ENCODE data around the gene KANK4.

The KANK4 gene

GRCh38 chr1:62283986-62284385, 35.2 kb downstream of the KANK4 start:
- Histone ChIP-seq H3K4me1 (ENCODE audit: control insufficient read depth in 2 of 2, insufficient read depth in 1 of 2, low read depth in 1 of 2, low read length in 2 of 2) (peaks cover 13 to 43% of the 10 kb centered on the region in 2 donors), H3K14ac (ENCODE audit: low read length) (no peak overlapping the region)

DNA sequence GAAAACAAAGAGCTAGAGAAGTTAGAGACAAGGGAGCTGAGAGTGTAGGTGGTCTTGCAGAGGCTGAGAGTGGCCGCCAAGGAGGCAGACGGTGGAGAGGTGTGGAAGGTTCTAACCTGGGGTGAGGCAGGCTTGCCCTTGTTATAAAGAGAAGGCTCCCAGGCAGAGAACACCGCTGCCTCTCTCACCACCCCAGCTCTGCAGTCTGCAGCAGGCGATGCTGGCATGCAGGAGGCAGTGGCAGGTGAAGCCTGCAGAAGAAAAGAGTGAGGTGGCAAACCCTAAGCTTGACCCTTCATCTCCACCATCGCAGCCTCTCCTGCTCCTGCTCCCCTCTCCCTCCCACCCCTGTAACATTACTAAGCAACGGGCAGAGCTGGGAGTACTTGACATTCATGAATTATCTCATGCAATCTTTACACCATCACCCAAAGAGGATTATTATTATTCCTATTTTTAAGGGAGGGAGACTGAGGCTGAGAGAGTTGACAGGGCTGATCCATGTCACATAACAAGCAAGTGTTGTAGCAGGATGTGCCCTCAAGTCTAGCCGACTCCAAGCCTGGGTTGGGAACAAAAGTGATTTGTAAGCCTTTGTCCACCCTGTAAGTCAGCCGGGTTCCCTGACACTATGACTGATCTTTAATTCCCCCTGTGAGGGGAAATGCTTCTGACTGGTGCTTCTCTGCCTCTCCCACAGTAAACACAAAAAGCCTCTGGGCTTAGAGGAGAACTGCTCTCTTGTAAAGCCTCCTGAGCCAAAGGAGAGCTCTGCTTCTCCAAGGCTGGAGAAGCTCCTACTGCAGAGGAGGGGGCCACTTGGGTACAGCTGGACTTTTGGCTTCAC, 36.1 kb downstream of the KANK4 start:
- Histone ChIP-seq H4K8ac (ENCODE audit: low read depth, low read length) (no peak overlapping the region), H3K4me3 (ENCODE audit: low read length in 2 of 2) (no peak overlapping the region), H3K36me3 (replicated peaks in 1 of 2; ENCODE audit: control insufficient read depth in 2 of 2, insufficient read depth in 2 of 2, low read length in 2 of 2) (no peaks in the 10 kb centered on the region), H2AFZ (ENCODE audit: low read length) (peak overlapping the region; percentile 51), H2BK120ac (ENCODE audit: low read depth, low read length) (no peak overlapping the region), H3K27me3 (ENCODE audit: control insufficient read depth in 3 of 3, insufficient read depth in 3 of 3, low read depth in 1 of 3, low read length in 3 of 3) (peaks cover 0 to 41% (median 6%) of the 10 kb centered on the region in 3 experiments), H3K4me2 (ENCODE audit: insufficient read depth, low read length, poor library complexity, severe bottlenecking) (no peak overlapping the region), H4K91ac (ENCODE audit: low read depth, low read length, poor library complexity) (no peak overlapping the region), H3K9me3 (replicated peaks in 1 of 2; ENCODE audit: control insufficient read depth in 2 of 2, insufficient read depth in 1 of 2, low read depth in 1 of 2, low read length in 2 of 2) (peaks cover 0 to 3% of the 10 kb centered on the region in 2 donors), H2BK15ac (ENCODE audit: low read length) (no peak overlapping the region), H3K79me1 (ENCODE audit: low read depth, low read length) (no peaks in the 10 kb centered on the region), H2BK12ac (ENCODE audit: low read length) (no peak overlapping the region), H3K27ac (replicated peaks; ENCODE audit: low read length) (peak overlapping the region; percentile 17), H3K18ac (ENCODE audit: low read length) (peak overlapping the region; percentile 87), H3K9ac (ENCODE audit: low read depth, low read length, poor library complexity) (no peak overlapping the region), H2BK5ac (ENCODE audit: low read length) (no peak overlapping the region), H3K4ac (ENCODE audit: low read length) (no peak overlapping the region), H2AK5ac (ENCODE audit: low read depth, low read length) (peak overlapping the region; percentile 39), H3K14ac (ENCODE audit: low read length) (no peak overlapping the region), H3K4me1 (ENCODE audit: control insufficient read depth in 2 of 2, insufficient read depth in 1 of 2, low read depth in 1 of 2, low read length in 2 of 2) (peaks cover 11 to 41% of the 10 kb centered on the region in 2 donors), H3K23ac (ENCODE audit: low read depth, low read length, poor library complexity) (no peak overlapping the region)
- no peak for DNase-seq (ENCODE audit: low spot score)
- WGBS, 2 donors (ENCODE audit: extremely low coverage in 2 of 2, insufficient read length in 2 of 2, insufficient replicate concordance in 1 of 2), result no CpG with 5 or more reads among the region's 8 CpGs

More at GRCh38 chr1:62283986-62284385, 35.2 kb downstream of the KANK4 start:
- Histone ChIP-seq H2BK15ac (ENCODE audit: low read length) (no peak overlapping the region), H3K23ac (ENCODE audit: low read depth, low read length, poor library complexity) (no peak overlapping the region), H3K79me1 (ENCODE audit: low read depth, low read length) (no peaks in the 10 kb centered on the region), H3K18ac (ENCODE audit: low read length) (peak overlapping the region; percentile 29), H3K4me2 (ENCODE audit: insufficient read depth, low read length, poor library complexity, severe bottlenecking) (no peak overlapping the region), H3K27me3 (ENCODE audit: control insufficient read depth in 3 of 3, insufficient read depth in 3 of 3, low read depth in 1 of 3, low read length in 3 of 3) (peaks cover 0 to 41% (median 6%) of the 10 kb centered on the region in 3 experiments), H3K9me3 (replicated peaks in 1 of 2; ENCODE audit: control insufficient read depth in 2 of 2, insufficient read depth in 1 of 2, low read depth in 1 of 2, low read length in 2 of 2) (peaks cover 0 to 3% of the 10 kb centered on the region in 2 donors), H3K36me3 (replicated peaks in 1 of 2; ENCODE audit: control insufficient read depth in 2 of 2, insufficient read depth in 2 of 2, low read length in 2 of 2) (no peaks in the 10 kb centered on the region), H4K91ac (ENCODE audit: low read depth, low read length, poor library complexity) (no peak overlapping the region), H2BK12ac (ENCODE audit: low read length) (no peak overlapping the region), H2BK120ac (ENCODE audit: low read depth, low read length) (no peak overlapping the region), H3K4ac (ENCODE audit: low read length) (no peak overlapping the region), H2BK5ac (ENCODE audit: low read length) (no peak overlapping the region), H3K4me3 (ENCODE audit: low read length in 2 of 2) (no peak overlapping the region), H2AK5ac (ENCODE audit: low read depth, low read length) (no peak overlapping the region), H3K27ac (replicated peaks; ENCODE audit: low read length) (no peak overlapping the region), H2AFZ (ENCODE audit: low read length) (peak overlapping the region; percentile 51), H4K8ac (ENCODE audit: low read depth, low read length) (no peak overlapping the region), H3K9ac (ENCODE audit: low read depth, low read length, poor library complexity) (no peak overlapping the region)
- DNase-seq (ENCODE audit: low spot score), result no peak
- no CpG with 5 or more reads among the region's 5 CpGs for WGBS, 2 donors (ENCODE audit: extremely low coverage in 2 of 2, insufficient read length in 2 of 2, insufficient replicate concordance in 1 of 2)

DNA sequence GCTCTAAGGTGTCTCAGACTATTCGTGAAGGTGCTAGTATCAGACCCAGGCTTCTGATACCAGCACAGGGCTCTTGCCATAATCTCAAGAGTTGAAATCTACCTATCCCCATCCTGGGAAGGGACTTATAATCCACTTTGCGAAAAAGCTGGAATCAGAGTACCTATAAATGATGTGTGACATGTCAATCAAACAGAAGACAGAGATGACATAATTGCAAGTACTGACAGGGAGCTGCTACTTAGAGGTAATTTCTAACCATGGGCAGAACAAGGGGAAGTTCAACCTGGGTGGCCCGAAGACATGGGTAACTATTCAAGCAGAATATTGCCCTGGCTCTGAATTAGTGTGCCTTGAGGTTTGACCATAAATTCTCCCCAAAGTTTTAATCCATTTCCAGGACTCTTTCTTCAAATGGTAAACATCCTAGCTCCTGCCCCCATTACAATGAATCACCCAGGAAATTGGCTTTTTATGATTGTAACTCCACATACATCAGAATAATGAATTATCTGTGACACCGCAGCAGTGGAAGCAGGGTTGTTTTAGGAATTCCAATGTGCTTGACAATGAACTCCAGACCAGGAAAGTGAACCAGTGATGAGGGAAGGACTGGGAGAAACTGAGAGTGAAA, 37.2 kb downstream of the KANK4 start:
- H2BK120ac ChIP-seq (ENCODE audit: low read depth, low read length), result no peak overlapping the region
- no peak overlapping the region for H3K18ac ChIP-seq (ENCODE audit: low read length)
- no peak overlapping the region for H2AK5ac ChIP-seq (ENCODE audit: low read depth, low read length)
- no peak overlapping the region for H3K23ac ChIP-seq (ENCODE audit: low read depth, low read length, poor library complexity)
- no peak overlapping the region for H4K91ac ChIP-seq (ENCODE audit: low read depth, low read length, poor library complexity)
- no peak overlapping the region for H2BK5ac ChIP-seq (ENCODE audit: low read length)
- no peak overlapping the region for H3K9ac ChIP-seq (ENCODE audit: low read depth, low read length, poor library complexity)
- no peaks in the 10 kb centered on the region for H3K79me1 ChIP-seq (ENCODE audit: low read depth, low read length)
- no peak overlapping the region for H4K8ac ChIP-seq (ENCODE audit: low read depth, low read length)
- no peak overlapping the region for H2AFZ ChIP-seq (ENCODE audit: low read length)
- H2BK15ac ChIP-seq (ENCODE audit: low read length), result no peak overlapping the region
- H3K9me3 ChIP-seq (replicated peaks in 1 of 2; ENCODE audit: control insufficient read depth in 2 of 2, insufficient read depth in 1 of 2, low read depth in 1 of 2, low read length in 2 of 2), result peaks cover 0 to 3% of the 10 kb centered on the region in 2 donors
- no peak overlapping the region for H3K27ac ChIP-seq (replicated peaks; ENCODE audit: low read length)
- H3K4ac ChIP-seq (ENCODE audit: low read length), result no peak overlapping the region
- WGBS, 2 donors (ENCODE audit: extremely low coverage in 2 of 2, insufficient read length in 2 of 2, insufficient replicate concordance in 1 of 2), result no CpG with 5 or more reads among the region's 4 CpGs
- H2BK12ac ChIP-seq (ENCODE audit: low read length), result no peak overlapping the region
- H3K4me3 ChIP-seq (ENCODE audit: low read length in 2 of 2), result no peak overlapping the region
- H3K4me2 ChIP-seq (ENCODE audit: insufficient read depth, low read length, poor library complexity, severe bottlenecking), result no peak overlapping the region
- no peak for DNase-seq (ENCODE audit: low spot score)
- no peaks in the 10 kb centered on the region for H3K36me3 ChIP-seq (replicated peaks in 1 of 2; ENCODE audit: control insufficient read depth in 2 of 2, insufficient read depth in 2 of 2, low read length in 2 of 2)
- H3K4me1 ChIP-seq (ENCODE audit: control insufficient read depth in 2 of 2, insufficient read depth in 1 of 2, low read depth in 1 of 2, low read length in 2 of 2), result peaks cover 11 to 31% of the 10 kb centered on the region in 2 donors
- peaks cover 0 to 32% (median 6%) of the 10 kb centered on the region in 3 experiments for H3K27me3 ChIP-seq (ENCODE audit: control insufficient read depth in 3 of 3, insufficient read depth in 3 of 3, low read depth in 1 of 3, low read length in 3 of 3)
- no peak overlapping the region for H3K14ac ChIP-seq (ENCODE audit: low read length)

- no CpG with 5 or more reads among the region's 2 CpGs for WGBS, 2 donors (ENCODE audit: extremely low coverage in 2 of 2, insufficient read length in 2 of 2, insufficient replicate concordance in 1 of 2)
- Histone ChIP-seq H3K9ac (ENCODE audit: low read depth, low read length, poor library complexity) (no peak overlapping the region), H3K4me2 (ENCODE audit: insufficient read depth, low read length, poor library complexity, severe bottlenecking) (no peak overlapping the region), H3K23ac (ENCODE audit: low read depth, low read length, poor library complexity) (no peak overlapping the region), H4K91ac (ENCODE audit: low read depth, low read length, poor library complexity) (no peak overlapping the region), H3K18ac (ENCODE audit: low read length) (no peak overlapping the region), H3K4me3 (ENCODE audit: low read length in 2 of 2) (no peak overlapping the region), H2BK15ac (ENCODE audit: low read length) (no peak overlapping the region), H2BK120ac (ENCODE audit: low read depth, low read length) (no peak overlapping the region), H3K79me1 (ENCODE audit: low read depth, low read length) (no peaks in the 10 kb centered on the region), H3K4me1 (ENCODE audit: control insufficient read depth in 2 of 2, insufficient read depth in 1 of 2, low read depth in 1 of 2, low read length in 2 of 2) (peaks cover 3 to 25% of the 10 kb centered on the region in 2 donors), H3K9me3 (replicated peaks in 1 of 2; ENCODE audit: control insufficient read depth in 2 of 2, insufficient read depth in 1 of 2, low read depth in 1 of 2, low read length in 2 of 2) (peaks cover 0 to 3% of the 10 kb centered on the region in 2 donors), H3K27ac (replicated peaks; ENCODE audit: low read length) (no peak overlapping the region), H3K27me3 (ENCODE audit: control insufficient read depth in 3 of 3, insufficient read depth in 3 of 3, low read depth in 1 of 3, low read length in 3 of 3) (peaks cover 0 to 22% (median 6%) of the 10 kb centered on the region in 3 experiments), H3K14ac (ENCODE audit: low read length) (no peak overlapping the region), H2AK5ac (ENCODE audit: low read depth, low read length) (no peak overlapping the region), H3K4ac (ENCODE audit: low read length) (no peak overlapping the region), H2AFZ (ENCODE audit: low read length) (no peak overlapping the region), H2BK12ac (ENCODE audit: low read length) (no peak overlapping the region), H4K8ac (ENCODE audit: low read depth, low read length) (no peak overlapping the region), H3K36me3 (replicated peaks in 1 of 2; ENCODE audit: control insufficient read depth in 2 of 2, insufficient read depth in 2 of 2, low read length in 2 of 2) (no peaks in the 10 kb centered on the region), H2BK5ac (ENCODE audit: low read length) (no peak overlapping the region)
- no peak for DNase-seq (ENCODE audit: low spot score)
These were observed 38.2 kb downstream of the KANK4 start for GRCh38 chr1:62280960-62281465.
